ENCODE data around the gene KRTAP4-2.
"Not testable (repeated sequence)": the region's sequence is repeated elsewhere in the genome, so short reads cannot be mapped to it uniquely, and the experiment has no call there.

The KRTAP4-2 gene

GRCh38 chr17:41177727-41178271 lies at the start of gene KRTAP4-2:
Gene KRTAP4-2, minus strand, starts transcription at chr17:41178221. Its CDS starts 57 bp downstream, at chr17:41178164.
- DNase-seq = no peak

- not testable (repeated sequence) for DNase-seq
These were observed 48.6 kb upstream of the KRTAP4-2 start, which contains the start of gene KRTAP9-2 for GRCh38 chr17:41226598-41227095. Gene KRTAP9-2, plus strand, starts transcription at chr17:41226648. Its CDS starts 7 bp downstream, at chr17:41226655.

GRCh38 chr17:41226051-41226450 lies 48.0 kb upstream of the KRTAP4-2 start:
- DNase-seq = no peak

GRCh38 chr17:41223821-41224220 lies 45.8 kb upstream of the KRTAP4-2 start:
- DNase-seq = no peak

DNA sequence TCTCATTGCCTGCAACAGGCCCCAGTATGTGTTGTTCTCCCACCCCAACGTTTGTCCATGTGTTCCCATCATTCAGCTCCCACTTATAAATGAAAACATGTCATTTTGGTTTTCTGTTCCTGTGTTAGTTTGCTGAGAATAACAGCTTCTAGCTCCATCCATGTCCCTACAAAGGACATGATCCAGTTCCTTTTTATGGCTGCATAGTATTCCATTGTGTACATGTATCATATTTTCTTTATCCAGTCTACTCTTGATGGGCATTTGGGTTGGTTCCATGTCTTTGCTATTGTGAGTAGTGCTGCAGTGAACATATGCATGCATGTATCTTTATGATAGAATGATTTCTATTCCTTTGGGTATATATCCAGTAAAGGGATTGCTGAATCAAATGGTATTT lies 37.7 kb upstream of the KRTAP4-2 start:
- no peak for DNase-seq

- peak; percentile 33 for DNase-seq
These were observed 34.6 kb upstream of the KRTAP4-2 start for GRCh38 chr17:41212524-41213169.

- DNase-seq = peak; percentile 30
These were observed 33.9 kb upstream of the KRTAP4-2 start for GRCh38 chr17:41211845-41212466.

- no peak for DNase-seq
These were observed 21.5 kb upstream of the KRTAP4-2 start for GRCh38 chr17:41199421-41200078.

DNA sequence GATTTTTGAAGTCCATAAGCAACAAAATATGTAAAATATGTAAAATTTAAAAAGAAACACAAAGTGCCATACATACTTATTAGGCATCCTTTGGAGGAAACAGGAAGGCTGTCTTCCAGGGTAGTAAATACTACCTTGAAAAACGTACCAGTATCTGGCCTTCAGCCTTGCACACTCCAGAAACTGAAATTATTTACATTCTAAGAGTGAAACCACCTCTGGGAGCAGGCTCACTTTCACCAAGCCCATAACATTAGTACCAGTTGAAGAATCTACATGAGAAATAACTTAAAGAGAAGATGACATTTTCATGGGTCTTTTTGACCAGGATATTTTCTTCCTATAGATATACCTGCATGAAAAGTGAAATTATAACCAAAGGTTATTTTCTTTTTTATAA lies 18.0 kb upstream of the KRTAP4-2 start:
- no peak for DNase-seq

GRCh38 chr17:41190328-41190727 lies 12.3 kb upstream of the KRTAP4-2 start:
- no peak for DNase-seq

DNA sequence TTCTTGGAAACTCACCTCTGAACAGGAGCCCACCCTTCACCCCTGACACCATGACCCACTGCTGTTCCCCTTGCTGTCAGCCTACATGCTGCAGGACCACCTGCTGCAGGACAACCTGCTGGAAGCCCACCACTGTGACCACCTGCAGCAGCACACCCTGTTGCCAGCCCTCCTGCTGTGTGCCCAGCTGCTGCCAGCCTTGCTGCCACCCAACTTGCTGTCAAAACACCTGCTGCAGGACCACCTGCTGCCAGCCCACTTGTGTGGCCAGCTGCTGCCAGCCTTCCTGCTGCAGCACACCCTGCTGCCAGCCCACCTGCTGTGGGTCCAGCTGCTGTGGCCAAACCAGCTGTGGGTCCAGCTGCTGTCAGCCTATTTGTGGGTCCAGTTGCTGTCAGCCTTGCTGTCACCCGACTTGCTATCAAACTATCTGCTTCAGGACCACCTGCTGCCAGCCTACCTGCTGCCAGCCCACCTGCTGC lies 11.9 kb upstream of the KRTAP4-2 start, which contains the start of gene KRTAP9-1:
TSS of gene KRTAP9-1 (plus strand) at position 51 of the 482 bp plus-strand sequence. CDS start at position 51, 0 bp downstream.
- not testable (repeated sequence) for DNase-seq

GRCh38 chr17:41186872-41187271 lies 8.9 kb upstream of the KRTAP4-2 start:
- peak; percentile 24 for DNase-seq

DNA sequence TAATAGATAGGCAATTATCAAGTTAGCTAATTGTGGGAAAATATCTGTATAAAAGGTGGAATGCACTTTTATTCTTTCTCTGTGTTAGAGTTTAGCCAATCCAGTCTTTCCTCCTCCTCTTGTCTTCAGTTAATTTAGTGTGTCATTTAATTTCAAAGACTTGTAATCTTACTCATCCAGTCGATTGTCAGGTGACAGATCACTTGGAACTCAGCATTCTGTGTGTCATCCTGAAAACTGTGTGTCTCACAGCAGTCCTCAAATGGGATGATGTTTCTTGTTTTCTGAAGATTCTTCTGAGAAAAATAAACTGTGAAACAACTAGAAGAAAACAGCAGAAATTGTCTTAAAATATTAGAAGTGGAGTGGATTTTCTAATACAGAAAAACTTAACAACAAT lies 7.0 kb upstream of the KRTAP4-2 start:
- no peak for DNase-seq

- no peak for DNase-seq
These were observed 6.5 kb upstream of the KRTAP4-2 start, which contains the start of gene KRTAP4-1 for GRCh38 chr17:41184480-41184961. Gene KRTAP4-1, minus strand, starts transcription at chr17:41184911. Its CDS starts 57 bp downstream, at chr17:41184854.

DNA sequence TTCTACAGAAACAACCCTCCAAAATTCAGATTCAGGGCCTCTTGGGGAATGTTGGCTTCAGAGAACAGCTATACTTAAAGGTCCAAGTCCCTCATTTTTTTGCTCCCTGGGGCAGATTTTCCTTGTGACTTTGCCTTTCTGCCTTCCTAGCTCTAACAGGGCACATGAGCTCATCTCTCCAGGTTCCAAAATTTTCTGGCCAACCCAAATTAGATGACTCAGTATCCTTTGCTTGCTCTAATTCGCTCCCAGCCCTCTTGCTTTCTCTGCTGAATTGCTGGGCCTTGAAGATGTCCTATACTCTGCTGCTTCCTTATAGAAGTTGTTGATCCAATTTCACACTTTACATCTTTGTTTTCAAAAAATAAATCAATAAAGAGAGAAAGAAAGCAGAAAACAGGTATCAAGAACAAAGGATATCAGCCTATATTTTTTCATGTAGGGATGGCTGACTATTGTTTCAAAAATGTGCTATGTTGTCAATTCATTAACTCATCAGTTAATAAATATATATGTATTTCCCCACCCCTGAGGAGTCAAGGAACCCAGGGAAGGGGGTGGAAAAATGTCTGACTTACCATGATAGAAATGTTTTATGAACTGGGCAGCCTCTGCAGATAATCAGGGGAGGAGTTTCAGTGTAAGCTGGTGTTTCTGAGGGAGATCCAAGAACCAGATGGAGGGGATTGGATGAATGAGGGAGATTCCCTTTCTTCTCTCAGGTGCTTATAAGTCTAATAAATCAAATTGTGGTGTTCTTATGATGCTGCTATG lies 1.0 kb upstream of the KRTAP4-2 start:
- DNase-seq = no peak

DNA sequence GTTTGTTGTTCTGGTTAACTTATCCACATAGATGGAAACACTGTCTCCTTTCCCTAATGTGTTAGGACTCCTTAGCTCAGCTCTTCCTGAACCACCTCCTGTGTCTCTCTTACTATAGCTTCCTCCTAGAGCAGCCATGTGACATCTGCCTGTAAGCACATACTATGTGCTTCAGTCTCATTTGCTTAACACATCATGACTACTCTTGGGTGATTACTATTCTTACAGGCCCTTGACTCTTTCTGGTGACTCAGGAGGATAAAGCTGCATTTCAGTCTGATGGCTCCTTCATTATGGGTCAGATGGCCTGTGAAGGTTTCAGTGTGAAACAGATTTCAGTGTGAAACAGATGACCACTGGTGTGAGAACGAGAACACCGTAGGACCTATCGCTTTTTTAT lies 320 bp upstream of the KRTAP4-2 start:
- no peak for DNase-seq

GRCh38 chr17:41176744-41177387 lies 1.2 kb downstream of the KRTAP4-2 start:
- no peak for DNase-seq

DNA sequence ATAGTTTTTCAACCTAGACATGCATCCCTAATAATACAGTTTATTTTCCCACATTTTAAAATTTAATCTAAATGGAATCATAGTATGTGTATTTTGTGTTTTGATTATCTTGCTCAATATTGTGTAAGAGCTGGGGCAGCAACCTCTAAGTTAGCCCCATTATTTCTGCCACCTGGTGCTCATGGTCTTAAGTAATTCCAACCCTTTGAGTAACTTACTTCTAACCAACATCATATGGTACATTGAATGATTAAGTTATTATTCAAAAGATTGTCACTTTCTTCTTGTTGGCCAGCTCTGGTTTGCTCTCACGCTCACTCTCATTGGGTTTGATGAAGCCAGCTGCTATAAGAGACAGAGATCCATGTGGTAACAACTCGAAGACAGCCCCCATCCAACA lies 6.1 kb downstream of the KRTAP4-2 start:
- DNase-seq = no peak

DNA sequence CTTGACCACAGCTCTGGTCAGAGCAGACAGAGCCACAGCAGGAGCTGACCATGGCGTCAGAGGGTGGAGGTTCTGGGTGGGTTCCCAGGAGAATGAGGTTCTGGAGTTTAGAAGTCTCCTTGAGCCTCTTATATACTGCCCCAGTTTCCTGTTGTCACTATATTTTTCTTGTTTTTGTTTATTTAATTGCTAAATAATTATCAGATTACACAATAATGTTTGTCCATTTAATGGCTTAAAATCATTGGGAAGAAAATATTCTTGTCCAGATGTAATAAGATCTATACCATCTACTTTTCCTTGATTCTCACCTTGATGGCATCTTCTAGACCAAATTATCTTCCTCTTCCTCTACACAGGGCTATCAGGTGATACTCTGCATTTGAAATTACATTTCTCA lies 9.9 kb downstream of the KRTAP4-2 start, which contains the start of gene KRTAP4-3:
TSS of gene KRTAP4-3 (minus strand) at position 101 of the 400 bp plus-strand sequence. CDS start at position 52, 49 bp downstream.
- DNase-seq = no peak

DNA sequence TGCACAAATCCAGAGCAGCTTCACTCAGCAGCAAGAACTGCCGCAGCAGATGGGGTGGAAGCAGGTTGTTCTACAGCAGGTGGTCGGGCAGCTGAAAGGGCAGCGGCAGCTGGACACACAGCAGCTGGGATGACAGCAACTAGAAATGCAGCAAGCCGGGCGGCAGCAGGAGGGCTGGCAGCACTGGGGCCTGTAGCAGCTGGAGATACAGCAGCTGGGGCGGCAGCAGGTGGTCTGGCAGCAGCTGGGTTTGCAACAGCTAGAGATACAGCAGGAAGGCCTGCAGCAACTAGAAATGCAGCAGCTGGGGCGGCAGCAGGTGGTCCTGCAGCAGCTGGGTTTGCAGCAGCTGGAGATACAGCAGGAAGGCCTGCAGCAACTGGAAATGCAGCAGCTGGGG lies 10.5 kb downstream of the KRTAP4-2 start:
- DNase-seq = no peak

DNA sequence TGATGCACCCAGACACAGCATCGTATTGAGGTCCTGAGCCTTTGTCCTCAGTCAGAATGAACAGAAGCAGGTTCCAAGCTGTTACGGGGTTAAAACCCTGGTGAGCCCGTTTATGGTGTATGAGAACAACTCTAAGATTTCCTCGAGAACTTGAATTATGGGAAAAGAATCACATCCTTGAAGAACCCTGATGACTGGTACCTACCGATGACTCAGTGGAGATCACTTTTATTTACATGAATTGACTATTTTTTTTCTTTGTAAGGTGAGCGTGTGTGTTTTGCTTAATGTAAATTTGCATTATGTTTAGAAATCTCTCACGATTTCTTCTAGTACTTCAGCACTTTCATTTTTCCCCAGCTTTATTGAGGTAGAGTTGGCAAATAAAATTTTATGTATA lies 14.2 kb downstream of the KRTAP4-2 start:
- no peak for DNase-seq

All from right hindlimb (tissue), 1 donor.